ENCODE data around the gene PIGP.
"Not testable (repeated sequence)": the region's sequence is repeated elsewhere in the genome, so short reads cannot be mapped to it uniquely, and the experiment has no call there.

Gene PIGP

DNA sequence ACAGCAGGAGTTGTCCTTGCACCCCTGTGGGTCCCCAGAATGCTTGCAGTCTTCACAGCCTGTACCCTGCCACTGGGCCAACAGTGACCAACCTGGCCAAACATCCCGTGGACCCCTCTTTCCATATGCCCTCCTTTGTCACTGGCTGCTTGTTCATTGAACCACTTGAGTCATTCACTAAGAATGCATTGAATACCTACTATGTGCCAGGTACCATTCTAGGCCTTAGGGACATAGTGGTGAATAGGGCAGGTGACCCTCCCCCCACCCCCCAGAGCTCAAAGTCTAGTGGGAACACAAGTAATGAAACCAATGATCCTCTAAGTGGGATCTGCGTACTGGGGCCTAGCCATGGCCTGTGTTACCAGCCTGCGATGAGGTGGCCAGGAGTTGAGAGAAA, 28.2 kb downstream of the PIGP start:
- no peak for TF ChIP-seq CTCF (IDR thresholded peaks at IDR 0.05; ENCODE audit: insufficient read depth, low read depth, low read length, missing control alignments)
- no peak for DNase-seq (ENCODE audit: low read depth)
- no peak overlapping the region for H3K4me3 ChIP-seq (ENCODE audit: low read length)

DNA sequence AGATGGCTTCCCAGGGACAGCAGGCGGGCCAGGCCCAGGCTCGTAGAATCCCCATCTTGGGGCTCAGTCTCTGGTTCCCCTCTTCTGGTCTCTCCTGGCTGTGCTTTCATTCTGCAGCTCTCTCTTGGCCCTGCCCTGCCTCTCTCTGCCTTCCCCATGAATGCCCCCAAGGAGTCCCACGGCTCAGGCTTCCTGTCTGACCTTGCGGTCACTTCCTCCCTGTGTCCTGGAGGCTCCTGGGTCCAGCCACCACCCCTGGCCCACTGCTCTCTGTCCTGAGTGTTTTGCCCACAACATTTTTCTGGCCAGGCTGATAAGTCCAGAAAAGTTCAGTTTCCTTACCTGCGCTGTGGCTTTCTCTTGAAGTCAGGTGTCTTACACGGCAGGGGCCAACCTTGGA, 29.1 kb downstream of the PIGP start:
- TF ChIP-seq CTCF (IDR thresholded peaks at IDR 0.05; ENCODE audit: insufficient read depth, low read depth, low read length, missing control alignments): no peak
- no peak for DNase-seq (ENCODE audit: low read depth)
- no peak overlapping the region for H3K4me3 ChIP-seq (ENCODE audit: low read length)

DNA sequence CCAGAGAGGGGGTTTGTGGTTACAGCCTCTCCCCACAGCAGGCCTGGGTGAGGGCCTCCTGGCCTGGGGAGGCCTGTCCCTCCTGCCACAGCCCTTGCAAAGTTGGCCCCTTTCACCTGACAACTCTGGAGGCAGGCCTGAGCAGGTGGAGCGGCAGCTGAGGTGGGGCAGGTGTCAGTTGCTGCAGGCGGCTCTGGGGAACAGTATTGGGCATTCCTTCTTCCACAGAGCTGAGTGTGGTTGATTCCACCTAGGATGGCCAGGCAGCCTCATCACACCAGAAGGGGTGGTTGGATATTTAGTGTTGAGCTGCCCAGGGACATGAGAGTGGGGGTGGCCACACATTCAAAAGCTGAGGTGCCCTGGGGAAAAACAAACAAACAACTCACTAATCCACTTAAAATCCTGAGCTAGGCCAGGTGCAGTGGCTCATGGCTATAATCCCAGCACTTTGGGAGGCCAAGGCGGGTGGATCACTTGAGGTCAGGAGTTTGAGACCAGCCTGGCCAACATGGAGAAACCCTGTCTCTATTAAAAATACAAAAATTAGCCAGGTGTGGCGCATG, 31.1 kb downstream of the PIGP start:
- no peak overlapping the region for H3K4me3 ChIP-seq (ENCODE audit: low read length)
- no peak for TF ChIP-seq CTCF (IDR thresholded peaks at IDR 0.05; ENCODE audit: insufficient read depth, low read depth, low read length, missing control alignments)
- DNase-seq (ENCODE audit: low read depth): no peak

DNA sequence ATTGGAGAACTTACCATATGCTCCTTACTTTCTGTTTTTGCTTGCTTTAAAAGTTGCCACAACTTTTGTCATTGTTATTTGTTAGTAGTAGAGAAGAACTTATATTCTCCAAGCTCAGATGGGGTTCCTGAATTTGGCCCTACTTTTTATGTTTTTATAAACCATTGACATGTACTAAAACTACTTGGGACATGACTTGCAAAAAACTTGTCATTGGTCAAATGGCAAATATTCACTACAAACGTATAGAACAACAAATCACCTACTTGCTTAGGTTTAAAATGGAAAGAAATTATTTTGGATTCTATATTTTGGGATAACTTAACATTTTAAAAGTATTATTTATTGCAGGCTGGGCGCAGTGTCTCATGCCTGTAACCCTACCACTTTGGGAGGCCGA, 32.7 kb downstream of the PIGP start:
- DNase-seq (ENCODE audit: low read depth): no peak
- H3K4me3 ChIP-seq (ENCODE audit: low read length): no peak overlapping the region
- TF ChIP-seq CTCF (IDR thresholded peaks at IDR 0.05; ENCODE audit: insufficient read depth, low read depth, low read length, missing control alignments): no peak

DNA sequence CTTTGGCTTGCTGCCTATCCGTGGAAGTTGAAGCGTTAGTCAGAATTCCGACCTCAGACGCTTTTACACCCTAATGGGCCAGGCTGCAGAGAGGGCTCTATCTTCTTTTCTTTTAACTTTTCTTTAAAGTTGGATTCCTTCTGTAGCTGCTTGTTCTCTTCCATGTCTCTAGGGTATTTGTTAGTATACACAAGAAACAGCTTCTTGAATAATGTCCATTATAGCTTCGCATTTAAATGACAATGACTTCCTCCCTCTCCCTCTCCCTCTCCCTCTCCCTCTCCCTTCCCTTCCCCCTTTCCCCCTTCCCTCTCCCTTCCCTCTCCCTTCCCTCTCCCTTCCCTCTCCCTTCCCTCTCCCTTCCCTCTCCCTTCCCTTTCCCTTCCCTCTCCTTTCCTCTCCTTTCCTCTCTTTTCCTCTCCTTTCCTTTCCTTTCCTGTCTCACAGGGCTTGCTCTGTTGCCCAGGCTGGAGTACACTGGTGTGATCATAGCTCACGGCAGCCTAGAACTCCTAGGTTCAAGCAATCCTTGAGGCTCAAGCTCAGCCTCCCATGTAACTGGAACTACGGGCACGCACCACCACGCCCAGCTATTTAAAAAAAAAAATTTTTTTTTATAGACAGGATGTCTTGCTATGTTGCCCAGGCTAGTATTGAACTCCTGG, 33.3 kb downstream of the PIGP start:
- no peak for DNase-seq (ENCODE audit: low read depth)
- TF ChIP-seq CTCF (IDR thresholded peaks at IDR 0.05; ENCODE audit: insufficient read depth, low read depth, low read length, missing control alignments): no peak
- H3K4me3 ChIP-seq (ENCODE audit: low read length): no peak overlapping the region

DNA sequence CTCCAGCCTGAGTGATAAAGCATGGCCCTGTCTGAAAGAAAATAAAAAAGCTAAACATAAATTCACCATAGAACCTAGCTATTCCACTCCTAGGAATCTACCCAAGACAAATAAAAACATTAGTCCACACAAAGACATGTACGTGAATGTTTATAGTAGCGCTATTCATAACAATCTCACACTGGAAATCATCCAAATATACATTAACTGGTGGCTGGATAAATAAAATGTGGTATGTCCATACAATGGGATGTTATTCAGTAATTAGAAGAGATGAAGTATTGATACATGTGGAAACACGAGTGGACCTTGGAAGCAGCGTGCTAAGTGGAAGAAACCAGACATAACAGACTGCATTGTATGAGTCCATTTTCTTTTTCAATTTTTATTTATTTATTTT, 36.7 kb downstream of the PIGP start:
- TF ChIP-seq CTCF (IDR thresholded peaks at IDR 0.05; ENCODE audit: insufficient read depth, low read depth, low read length, missing control alignments): no peak
- no peak overlapping the region for H3K4me3 ChIP-seq (ENCODE audit: low read length)
- no peak for DNase-seq (ENCODE audit: low read depth)

DNA sequence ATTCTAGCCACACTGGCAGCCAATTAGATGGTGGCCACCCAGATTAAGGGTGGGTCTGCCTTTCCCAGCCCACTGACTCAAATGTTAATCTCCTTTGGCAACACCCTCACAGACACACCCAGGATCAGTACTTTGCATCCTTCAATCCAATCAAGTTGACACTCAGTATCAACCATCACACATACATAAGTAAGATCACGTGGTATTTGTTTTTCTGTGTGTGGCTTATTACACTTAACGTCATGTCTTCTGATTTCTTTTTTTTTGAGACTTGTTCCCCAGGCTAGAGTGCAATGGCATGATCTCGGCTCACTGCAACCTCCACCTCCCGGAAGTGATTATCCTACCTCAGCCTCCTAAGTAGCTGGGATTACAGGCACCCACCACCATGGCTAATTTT, 38.5 kb downstream of the PIGP start:
- DNase-seq (ENCODE audit: low read depth); H3K4me3 ChIP-seq (ENCODE audit: low read length): not testable (repeated sequence)

Data from epithelial cell of esophagus (primary cell).